Caco-2 (cell line): Measurements from ENCODE around the gene HK3. TPM values are rescaled to one million over a fixed set of nuclear protein-coding genes. Genes with fewer than 3 reads are reported as not detected.

Source experiments
- BruUV-seq: library from RNA; stranded (reverse); fragments of 400-500 nt; replicated peaks from 2 replicates; lab custom pipeline; 2021; lab: Mats Ljungman, UMichigan
- CTCF ChIA-PET: fragments of 300-600 bp; sonication (Branson Sonifier 250); formaldehyde crosslinking; loops from one replicate; lab custom pipeline; 2022; ENCODE audit warnings: antibody characterized with exemption; lab: Charles Lee
- POLR2A ChIA-PET: fragments of 300-600 bp; sonication (Branson Sonifier 250); formaldehyde crosslinking; loops from one replicate; lab custom pipeline; 2022; ENCODE audit warnings: antibody characterized with exemption; lab: Charles Lee
- DNase-seq, 2 experiments: peaks; one replicate each; pipeline versions ENCODE4 v3.0.0 to v3.0.0-alpha.2; 2020 to 2022
- H3K27me3 ChIP-seq: replicated peaks from 2 replicates; pipeline ENCODE4 v1.6.0; 2011; ENCODE audit warnings: low read length; ENCODE audit not compliant: control insufficient read depth, insufficient read depth
- H3K36me3 ChIP-seq: 2 replicates; pipeline ENCODE4 v1.5.1; 2011; ENCODE audit warnings: low read length; ENCODE audit not compliant: control insufficient read depth, insufficient read depth
- H3K4me1 ChIP-seq: fragments of 250-450 bp; sonication (Bioruptor Pico); 2 replicates; pipeline ENCODE4 v1.5.1; 2020; ENCODE audit warnings: mild to moderate bottlenecking
- H3K4me3 ChIP-seq: 2 replicates; pipeline ENCODE4 v1.5.1; 2011; ENCODE audit warnings: low read depth, mild to moderate bottlenecking, control low read depth, low read length
- H3K9me3 ChIP-seq: fragments of 250-450 bp; sonication (Bioruptor Pico); 2 replicates; pipeline ENCODE4 v1.5.1; 2020; ENCODE audit warnings: mild to moderate bottlenecking, moderate library complexity
- H3K27ac Mint-ChIP-seq: one replicate; pipeline ENCODE4 v1.8.0; 2022; ENCODE audit warnings: mixed read lengths; ENCODE audit not compliant: unreplicated experiment
- H3K27me3 Mint-ChIP-seq: one replicate; pipeline ENCODE4 v1.8.0; 2022; ENCODE audit warnings: mixed read lengths; ENCODE audit not compliant: insufficient read depth, unreplicated experiment
- H3K36me3 Mint-ChIP-seq: one replicate; pipeline ENCODE4 v1.8.0; 2022; ENCODE audit warnings: mild to moderate bottlenecking, mixed read lengths; ENCODE audit not compliant: insufficient read depth, unreplicated experiment
- H3K4me1 Mint-ChIP-seq: one replicate; pipeline ENCODE4 v1.8.0; 2022; ENCODE audit warnings: low read depth, mixed read lengths; ENCODE audit not compliant: unreplicated experiment
- H3K4me3 Mint-ChIP-seq: one replicate; pipeline ENCODE4 v1.8.0; 2022; ENCODE audit warnings: mild to moderate bottlenecking, moderate library complexity, mixed read lengths; ENCODE audit not compliant: unreplicated experiment
- H3K9me3 Mint-ChIP-seq: one replicate; pipeline ENCODE4 v1.8.0; 2022; ENCODE audit warnings: mixed read lengths; ENCODE audit not compliant: unreplicated experiment
- CTCF ChIP-seq, 2 experiments: fragments of 200-600 bp in 1 of 2; IDR thresholded peaks; 1 replicate in 1 of 2; 2 replicates in 1 of 2; pipeline versions ENCODE4 v1.5.1 to v1.8.0; 2011 to 2022; ENCODE audit warnings: antibody characterized with exemption in 1 of 2, control low read depth in 1 of 2, inconsistent platforms in 1 of 2, low read depth in 1 of 2, low read length in 1 of 2, mild to moderate bottlenecking in 1 of 2, moderate library complexity in 1 of 2; ENCODE audit not compliant: insufficient read depth in 1 of 2, severe bottlenecking in 1 of 2, unreplicated experiment in 1 of 2
- intact Hi-C: fragments of 100-400 bp; cut with micrococcal nuclease; formaldehyde crosslinking; loops from one replicate; pipeline ENCODE4 v1.10.0; 2022; ENCODE audit not compliant: unreplicated experiment
- total RNA-seq: library from RNA; stranded (reverse); gene quantifications from 2 replicates; pipeline ENCODE4 v1.2.3, GENCODE V29; 2022

HK3 gene
- total RNA-seq, 1 experiment from 2014 or later = 0.29 TPM

- H3K4me3 ChIP-seq = no peak overlapping the region
- POLR2A ChIA-PET = no interaction called here
- no peak for TF ChIP-seq CTCF (IDR thresholded peaks at IDR 0.05; ENCODE audit: insufficient read depth in 1 of 2, low read depth in 1 of 2, low read length in 1 of 2, severe bottlenecking in 1 of 2, unreplicated experiment in 1 of 2)
- H3K9me3 ChIP-seq = no peaks in the 10 kb centered on the region
- H3K27me3 Mint-ChIP-seq = peaks cover 4% of the 10 kb centered on the region
- no peaks in the 10 kb centered on the region; the same call in 1 of the 2 replicates for H3K27me3 ChIP-seq
- H3K4me3 Mint-ChIP-seq = no peak overlapping the region
- CTCF ChIA-PET = no interaction called here
- BruUV-seq = no TSS peak
- no peak for DNase-seq
- intact Hi-C loops = no loop called here
- H3K36me3 Mint-ChIP-seq = no peaks in the 10 kb centered on the region
- H3K4me1 Mint-ChIP-seq = peaks cover 9% of the 10 kb centered on the region
- H3K9me3 Mint-ChIP-seq = no peaks in the 10 kb centered on the region
- no peaks in the 10 kb centered on the region for H3K36me3 ChIP-seq
- 0 out of 2 replicates have a peak, but pooled peaks cover 4% of the 10 kb centered on the region for H3K4me1 ChIP-seq
- H3K27ac Mint-ChIP-seq = no peak overlapping the region
Observed at GRCh38 chr5:176863041-176863764, 35.9 kb downstream of the HK3 start.

GRCh38 chr5:176862330-176862995 lies 36.7 kb downstream of the HK3 start:
- Histone ChIP-seq H3K4me1 (0 out of 2 replicates have a peak, but pooled peaks cover 4% of the 10 kb centered on the region), H3K27me3 (no peaks in the 10 kb centered on the region; the same call in 1 of the 2 replicates), H3K9me3 (no peaks in the 10 kb centered on the region), H3K36me3 (no peaks in the 10 kb centered on the region), H3K4me3 (no peak overlapping the region)
- H3K4me3 Mint-ChIP-seq = no peak overlapping the region
- DNase-seq = no peak
- BruUV-seq = no TSS peak
- no peaks in the 10 kb centered on the region for H3K9me3 Mint-ChIP-seq
- peaks cover 7% of the 10 kb centered on the region for H3K27me3 Mint-ChIP-seq
- H3K36me3 Mint-ChIP-seq = no peaks in the 10 kb centered on the region
- intact Hi-C loops = no loop called here
- ChIA-PET CTCF (no interaction called here), POLR2A (no interaction called here)
- no peak overlapping the region for H3K27ac Mint-ChIP-seq
- TF ChIP-seq CTCF (IDR thresholded peaks at IDR 0.05; ENCODE audit: insufficient read depth in 1 of 2, low read depth in 1 of 2, low read length in 1 of 2, severe bottlenecking in 1 of 2, unreplicated experiment in 1 of 2) = no peak
- H3K4me1 Mint-ChIP-seq = peaks cover 8% of the 10 kb centered on the region

GRCh38 chr5:176861276-176861675 lies 37.9 kb downstream of the HK3 start:
- POLR2A ChIA-PET = no interaction called here
- intact Hi-C loops = no loop called here
- peaks cover 15% of the 10 kb centered on the region for H3K27me3 Mint-ChIP-seq

More at GRCh38 chr5:176861276-176861675, 37.9 kb downstream of the HK3 start:
- Histone ChIP-seq H3K27me3 (no peaks in the 10 kb centered on the region; the same call in 1 of the 2 replicates), H3K36me3 (no peaks in the 10 kb centered on the region), H3K4me3 (no peak overlapping the region), H3K4me1 (no peaks in the 10 kb centered on the region), H3K9me3 (no peaks in the 10 kb centered on the region)
- no peaks in the 10 kb centered on the region for H3K36me3 Mint-ChIP-seq
- no peak for DNase-seq
- H3K27ac Mint-ChIP-seq = no peak overlapping the region
- no peak for TF ChIP-seq CTCF (IDR thresholded peaks at IDR 0.05; ENCODE audit: insufficient read depth in 1 of 2, low read depth in 1 of 2, low read length in 1 of 2, severe bottlenecking in 1 of 2, unreplicated experiment in 1 of 2)
- no TSS peak for BruUV-seq
- H3K4me3 Mint-ChIP-seq = no peak overlapping the region
- CTCF ChIA-PET = no interaction called here
- no peaks in the 10 kb centered on the region for H3K9me3 Mint-ChIP-seq
- no peaks in the 10 kb centered on the region for H3K4me1 Mint-ChIP-seq
